ENCODE measurements around the gene MAPK10. TPM values are rescaled to one million over a fixed set of nuclear protein-coding genes. Genes with fewer than 3 reads are reported as not detected.

Gene MAPK10
- total and polyA plus RNA-seq, 2 of the 8 experiments (the other 6 are each of a cell fraction or from before 2014, with no cell fraction given), result 2.5 to 3.1 TPM

- H2AK5ac ChIP-seq (ENCODE audit: low read depth, low read length), result no peak overlapping the region
- no peaks in the 10 kb centered on the region for H3K79me2 ChIP-seq (ENCODE audit: control insufficient read depth in 1 of 2, insufficient read depth in 2 of 2, low read length in 2 of 2)
- H3K56ac ChIP-seq (replicated peaks; ENCODE audit: insufficient read length, low read depth, low read length), result no peak overlapping the region
- H2BK12ac ChIP-seq (ENCODE audit: low read depth, low read length), result no peak overlapping the region
- no peaks in the 10 kb centered on the region for H3K36me3 ChIP-seq (ENCODE audit: control insufficient read depth in 2 of 4, insufficient read depth in 4 of 4, low read length in 3 of 4)
- H3K9ac ChIP-seq (replicated peaks in 1 of 4; ENCODE audit: extremely low read depth in 1 of 4, low read depth in 3 of 4, low read length in 3 of 4), result no peak overlapping the region
- no peak overlapping the region for H3K4me3 ChIP-seq (ENCODE audit: extremely low read depth in 1 of 4, insufficient read depth in 2 of 4, low read depth in 3 of 4, low read length in 4 of 4)
- POLR2A ChIA-PET (ENCODE audit: partially characterized antibody), result no interaction called here
- H3K4me1 ChIP-seq (replicated peaks in 1 of 4; ENCODE audit: control insufficient read depth in 3 of 4, insufficient read depth in 4 of 4, low read length in 3 of 4), result no peaks in the 10 kb centered on the region
- WGBS, 2 experiments (ENCODE audit: extremely low coverage in 1 of 2, insufficient coverage in 1 of 2, insufficient read length in 1 of 2, insufficient replicate concordance in 2 of 2, low coverage in 1 of 2, low lambda C conversion rate in 2 of 2, missing lambda C conversion rate in 1 of 2), result 87% methylated on average over 1 of the region's 1 CpG; no CpG with 5 or more reads in 1 of the 2 experiments
- H2AFZ ChIP-seq (ENCODE audit: low read length), result no peak overlapping the region
- H3K79me1 ChIP-seq (ENCODE audit: low read depth, low read length), result no peaks in the 10 kb centered on the region
- H3K14ac ChIP-seq (ENCODE audit: insufficient read length), result no peak overlapping the region
- H3K9me3 ChIP-seq (ENCODE audit: insufficient read depth in 2 of 2, low read depth in 1 of 2, low read length in 1 of 2), result no peaks in the 10 kb centered on the region
- H4K5ac ChIP-seq (ENCODE audit: insufficient read length, low read depth, low read length), result no peak overlapping the region
- no peak for FAIRE-seq
- no peaks in the 10 kb centered on the region for H3K27me3 ChIP-seq (replicated peaks in 1 of 4; ENCODE audit: control insufficient read depth in 3 of 4, extremely low read depth in 1 of 4, insufficient read depth in 3 of 4, low read length in 3 of 4)
- H4K8ac ChIP-seq (ENCODE audit: extremely low read depth, insufficient read depth, low read length), result no peak overlapping the region
- no peak overlapping the region for H4K91ac ChIP-seq (replicated peaks; ENCODE audit: insufficient read length, low read length)
- no peak overlapping the region for H2BK20ac ChIP-seq (ENCODE audit: low read length)
- H3K27ac ChIP-seq (ENCODE audit: low read depth, low read length), result no peak overlapping the region
- H2BK120ac ChIP-seq (replicated peaks; ENCODE audit: low read depth, low read length), result no peak overlapping the region
- no peak for TF ChIP-seq RXRA (IDR thresholded peaks at IDR 0.05; ENCODE audit: insufficient read depth, low read depth, low read length)
- TF ChIP-seq POU5F1 (IDR thresholded peaks at IDR 0.05; ENCODE audit: low read depth, low read length), result no peak
- TF ChIP-seq CBX5 (IDR thresholded peaks at IDR 0.05; ENCODE audit: low read depth, low read length), result no peak
- no peak for TF ChIP-seq TBP (IDR thresholded peaks at IDR 0.05; ENCODE audit: low read depth, low read length)
- TF ChIP-seq SUZ12 (IDR thresholded peaks at IDR 0.05; ENCODE audit: low read length), result no peak
- no peak for TF ChIP-seq MAFK (IDR thresholded peaks at IDR 0.05; ENCODE audit: low read depth, low read length)
- no peak for TF ChIP-seq CREB1 (IDR thresholded peaks at IDR 0.05)
- no peak for TF ChIP-seq SRF (IDR thresholded peaks at IDR 0.05; ENCODE audit: low read depth, low read length)
- TF ChIP-seq CTBP2 (IDR thresholded peaks at IDR 0.05; ENCODE audit: borderline replicate concordance, insufficient read depth, insufficient read length, low read length), result no peak
- no peak for TF ChIP-seq NANOG (IDR thresholded peaks at IDR 0.05; ENCODE audit: insufficient read depth, low read depth, low read length, poor library complexity, severe bottlenecking)
- no peak for DNase-seq (ENCODE audit: low read depth in 1 of 2, low spot score in 2 of 2)
- H2BK5ac ChIP-seq (ENCODE audit: low read depth, low read length), result no peak overlapping the region
- no peaks in the 10 kb centered on the region for H3K23me2 ChIP-seq (ENCODE audit: low read depth, low read length)
- H2BK15ac ChIP-seq (ENCODE audit: low read length), result no peak overlapping the region
- H3K4me2 ChIP-seq (ENCODE audit: insufficient read depth in 1 of 2, low read depth in 2 of 2, low read length in 2 of 2), result no peak overlapping the region
- H3K4ac ChIP-seq (replicated peaks; ENCODE audit: insufficient read length, low read depth, low read length), result no peak overlapping the region
- H3K23ac ChIP-seq (ENCODE audit: insufficient read length), result no peak overlapping the region
- CTCF ChIA-PET (ENCODE audit: partially characterized antibody), result no interaction called here
- no peak overlapping the region for H3K18ac ChIP-seq (ENCODE audit: extremely low read depth, low read length)
- no peaks in the 10 kb centered on the region for H4K20me1 ChIP-seq (replicated peaks in 1 of 2; ENCODE audit: control insufficient read depth in 1 of 2, insufficient read depth in 2 of 2, low read length in 2 of 2)
These were observed 178.3 kb downstream of the MAPK10 start for GRCh38 chr4:86181585-86181984.
